GM23338 (cell line): ENCODE measurements around the gene BICDL1. TPM values are rescaled to one million over a fixed set of nuclear protein-coding genes. Genes with fewer than 3 reads are reported as not detected.

Experiments
- ATAC-seq: fragments of 200-7000 bp; cut with Tn5 transposase; 3 replicates; pipeline ENCODE4 v1.9.1; 2020
- DNase-seq: peaks from one replicate; pipeline ENCODE4 v3.0.0-alpha.2; 2015; ENCODE audit warnings: low spot score
- H2AFZ ChIP-seq: fragments of 200-600 bp; sonication (generic); 2 replicates; pipeline ENCODE4 v1.8.0; 2016; ENCODE audit warnings: antibody characterized with exemption, mild to moderate bottlenecking, moderate library complexity
- H3F3A ChIP-seq: fragments of 200-600 bp; sonication (generic); replicated peaks from 2 replicates; pipeline ENCODE4 v1.8.0; 2017; ENCODE audit warnings: antibody characterized with exemption, mixed run types, low read depth
- H3K27ac ChIP-seq: fragments of 200-600 bp; sonication (generic); 2 replicates; pipeline ENCODE4 v1.6.1; 2016; ENCODE audit warnings: low read depth
- H3K27me3 ChIP-seq: fragments of 200-600 bp; sonication (generic); 2 replicates; pipeline ENCODE4 v1.8.0; 2016; ENCODE audit warnings: mild to moderate bottlenecking, mixed run types, moderate library complexity; ENCODE audit not compliant: insufficient read depth
- H3K36me3 ChIP-seq: fragments of 200-600 bp; sonication (generic); 2 replicates; pipeline ENCODE4 v1.8.0; 2016; ENCODE audit warnings: mild to moderate bottlenecking; ENCODE audit not compliant: insufficient read depth
- H3K4me1 ChIP-seq: fragments of 200-600 bp; sonication (generic); 2 replicates; pipeline ENCODE4 v1.8.0; 2016; ENCODE audit warnings: mild to moderate bottlenecking, moderate library complexity; ENCODE audit not compliant: insufficient read depth
- H3K4me2 ChIP-seq: fragments of 200-600 bp; sonication (generic); 2 replicates; pipeline ENCODE4 v1.7.1; 2017; ENCODE audit warnings: mixed run types
- H3K4me3 ChIP-seq: fragments of 200-600 bp; sonication (generic); 2 replicates; pipeline ENCODE4 v1.6.1; 2016; ENCODE audit warnings: mixed run types
- H3K79me2 ChIP-seq: fragments of 200-600 bp; sonication (generic); replicated peaks from 2 replicates; pipeline ENCODE4 v1.8.0; 2017; ENCODE audit warnings: mild to moderate bottlenecking; ENCODE audit not compliant: insufficient read depth
- H3K9me2 ChIP-seq: fragments of 200-600 bp; sonication (generic); 2 replicates; pipeline ENCODE4 v1.8.0; 2017; ENCODE audit not compliant: insufficient read depth
- H4K20me1 ChIP-seq: fragments of 200-600 bp; sonication (generic); replicated peaks from 2 replicates; pipeline ENCODE4 v1.8.0; 2017; ENCODE audit warnings: mild to moderate bottlenecking; ENCODE audit not compliant: insufficient read depth
- H3K27ac Mint-ChIP-seq: 2 replicates; pipeline ENCODE4 v1.8.0; 2020; ENCODE audit warnings: inconsistent platforms, mild to moderate bottlenecking, moderate library complexity, mixed read lengths
- H3K27me3 Mint-ChIP-seq: 3 replicates; pipeline ENCODE4 v1.8.0; 2022; ENCODE audit warnings: low read depth, mild to moderate bottlenecking, moderate library complexity, mixed read lengths, inconsistent platforms; ENCODE audit not compliant: insufficient read depth, poor library complexity
- H3K36me3 Mint-ChIP-seq: 3 replicates; pipeline ENCODE4 v1.8.0; 2021; ENCODE audit warnings: low read depth, mild to moderate bottlenecking, inconsistent platforms, moderate library complexity, mixed read lengths
- H3K4me1 Mint-ChIP-seq: 3 replicates; pipeline ENCODE4 v1.8.0; 2020; ENCODE audit warnings: mild to moderate bottlenecking, inconsistent platforms, mixed read lengths
- H3K4me3 Mint-ChIP-seq: 3 replicates; pipeline ENCODE4 v1.8.0; 2021; ENCODE audit warnings: moderate library complexity, mild to moderate bottlenecking, inconsistent platforms, mixed read lengths
- H3K9me3 Mint-ChIP-seq: 3 replicates; pipeline ENCODE4 v1.8.0; 2020; ENCODE audit warnings: moderate library complexity, mild to moderate bottlenecking, inconsistent platforms, mixed read lengths
- CREB1 ChIP-seq: fragments of 250-450 bp; sonication (Bioruptor Pico); IDR thresholded peaks from 2 replicates; pipeline ENCODE4 v1.5.0; 2020; ENCODE audit warnings: low read depth, mild to moderate bottlenecking, moderate library complexity
- CTCF ChIP-seq, 2 experiments: fragments of 200-600 bp in 1 of 2; sonication (generic) in 1 of 2; conservative IDR thresholded peaks; 2 replicates each; pipeline versions ENCODE4 v1.5.1 to v1.6.1; 2016 to 2017; ENCODE audit warnings: antibody characterized with exemption in 2 of 2, low read depth in 2 of 2, mild to moderate bottlenecking in 2 of 2, moderate library complexity in 1 of 2
- ETS1 ChIP-seq: IDR thresholded peaks from 2 replicates; pipeline ENCODE4 v1.6.1; 2016; ENCODE audit warnings: antibody characterized with exemption
- EZH2 ChIP-seq: fragments of 200-600 bp; sonication (generic); IDR thresholded peaks from one replicate; pipeline ENCODE4 v1.8.0; 2017; ENCODE audit warnings: antibody characterized with exemption, mild to moderate bottlenecking, low read depth; ENCODE audit not compliant: unreplicated experiment
- EZH2phosphoT487 ChIP-seq: fragments of 200-600 bp; sonication (generic); IDR thresholded peaks from one replicate; pipeline ENCODE4 v1.8.1; 2018; ENCODE audit warnings: antibody characterized with exemption; ENCODE audit not compliant: unreplicated experiment
- JUNB ChIP-seq: IDR thresholded peaks from one replicate; pipeline ENCODE4 v1.6.1; 2016; ENCODE audit warnings: antibody characterized with exemption; ENCODE audit not compliant: unreplicated experiment
- NANOG ChIP-seq: IDR thresholded peaks from 2 replicates; pipeline ENCODE4 v1.6.1; 2016; ENCODE audit warnings: antibody characterized with exemption, borderline replicate concordance
- POLR2AphosphoS5 ChIP-seq: IDR thresholded peaks from 2 replicates; pipeline ENCODE4 v1.6.1; 2016; ENCODE audit warnings: antibody characterized with exemption, low read depth
- REST ChIP-seq: IDR thresholded peaks from one replicate; pipeline ENCODE4 v1.6.1; 2018; ENCODE audit warnings: antibody characterized with exemption; ENCODE audit not compliant: unreplicated experiment
- STAT1 ChIP-seq: IDR thresholded peaks from one replicate; pipeline ENCODE4 v1.6.1; 2016; ENCODE audit warnings: antibody characterized with exemption; ENCODE audit not compliant: unreplicated experiment
- ZNF114 ChIP-seq: fragments of 250-450 bp; sonication (Bioruptor Pico); IDR thresholded peaks from 2 replicates; pipeline ENCODE4 v1.5.0; 2020; ENCODE audit warnings: mild to moderate bottlenecking, moderate library complexity
- ZNF331 ChIP-seq: fragments of 250-450 bp; sonication (Bioruptor Pico); IDR thresholded peaks from 2 replicates; pipeline ENCODE4 v1.5.0; 2020; ENCODE audit warnings: low read depth, mild to moderate bottlenecking, moderate library complexity
- ZNF462 ChIP-seq: fragments of 250-450 bp; sonication (Bioruptor Pico); IDR thresholded peaks from 2 replicates; pipeline ENCODE4 v1.5.0; 2020; ENCODE audit warnings: mild to moderate bottlenecking, moderate library complexity
- polyA plus RNA-seq: library from polyadenylated mRNA; unstranded; fragments of >200 nt; fragmentation: Nextera tagmentation; extraction: Ambion mirVana; gene quantifications from 2 replicates; pipeline ENCODE4 v1.2.1, GENCODE V29; 2016
- total RNA-seq: library from RNA; depleted of rRNA; stranded (reverse); fragments of >200 nt; shearing (Covaris generic); gene quantifications from 2 replicates; pipeline ENCODE4 v1.2.3, GENCODE V29; 2014

BICDL1 gene
- total and polyA plus RNA-seq, 2 experiments from 2014 or later = 14.0 to 25.7 TPM

GRCh38 chr12:120060196-120060595, 71.2 kb downstream of the BICDL1 start (continued):
- TF ChIP-seq EZH2phosphoT487 = no peak
- TF ChIP-seq CREB1 (CRISPR knock-in tag) = no peak
- TF ChIP-seq NANOG = no peak

DNA sequence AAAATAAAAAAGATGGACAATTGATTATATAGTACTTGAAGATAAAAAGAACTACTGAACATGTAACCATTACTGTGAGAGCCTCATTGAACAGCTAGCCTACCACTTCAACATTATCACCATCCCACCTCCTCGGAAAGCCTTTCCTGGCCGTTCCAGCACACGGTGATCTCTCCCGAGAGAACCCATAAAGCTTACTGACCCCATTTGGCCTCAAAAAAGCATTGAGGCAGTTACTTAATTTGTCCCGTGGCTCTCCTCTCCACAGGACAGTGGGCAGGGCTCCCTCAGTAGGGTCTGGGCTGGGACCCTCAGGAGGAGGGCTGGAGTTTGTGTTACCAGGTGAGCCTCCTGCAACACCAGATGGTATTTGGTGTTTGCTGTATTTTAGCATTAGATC, 71.7 kb downstream of the BICDL1 start:
- Histone ChIP-seq H3K27me3 (no peaks in the 10 kb centered on the region), H3K27ac (no peak overlapping the region), H3K79me2 (no peaks in the 10 kb centered on the region), H3K4me3 (no peak overlapping the region), H4K20me1 (no peaks in the 10 kb centered on the region; the same call in 1 of the 2 replicates), H3K4me2 (no peak overlapping the region), H2AFZ (no peak overlapping the region), H3F3A (no peaks in the 10 kb centered on the region), H3K4me1 (no peaks in the 10 kb centered on the region), H3K36me3 (no peaks in the 10 kb centered on the region), H3K9me2 (no peaks in the 10 kb centered on the region)
- H3K4me3 Mint-ChIP-seq = no peak overlapping the region
- ATAC-seq (no peak), DNase-seq (no peak)
- TF ChIP-seq ZNF331 (CRISPR knock-in tag) = no peak
- no peak for TF ChIP-seq CREB1 (CRISPR knock-in tag)
- no peak for TF ChIP-seq JUNB
- TF ChIP-seq ETS1 = no peak
- no peak for TF ChIP-seq EZH2
- no peak for TF ChIP-seq ZNF114
- TF ChIP-seq ZNF462 (CRISPR knock-in tag) = no peak
- TF ChIP-seq EZH2phosphoT487 = no peak
- no peak for TF ChIP-seq CTCF (conservative IDR thresholded peaks at IDR 0.05; ENCODE audit: low read depth in 2 of 2)
- TF ChIP-seq POLR2AphosphoS5 = no peak
- TF ChIP-seq STAT1 = no peak
- TF ChIP-seq REST = no peak
- no peak for TF ChIP-seq NANOG
- no peaks in the 10 kb centered on the region for H3K36me3 Mint-ChIP-seq
- H3K4me1 Mint-ChIP-seq = peaks cover 11% of the 10 kb centered on the region
- H3K27me3 Mint-ChIP-seq = peaks cover 7% of the 10 kb centered on the region
- no peak overlapping the region for H3K27ac Mint-ChIP-seq
- no peaks in the 10 kb centered on the region for H3K9me3 Mint-ChIP-seq
